HL-60 (cell line): ENCODE measurements around the gene TK2.

Experiments used
- DNase-seq, 2 experiments: peaks; one replicate each; pipeline ENCODE4 v3.0.0-alpha.2; 2010 to 2020; ENCODE audit warnings: low read depth in 1 of 2, low spot score in 1 of 2
- H3K27ac ChIP-seq: fragments of 250-450 bp; sonication (Bioruptor Pico); replicated peaks from 2 replicates; pipeline ENCODE4 v1.5.1; 2020; ENCODE audit warnings: mild to moderate bottlenecking, moderate library complexity
- H3K27me3 ChIP-seq: fragments of 250-450 bp; sonication (Bioruptor Pico); 2 replicates; pipeline ENCODE4 v1.5.1; 2021; ENCODE audit warnings: mild to moderate bottlenecking, moderate library complexity; ENCODE audit not compliant: insufficient read depth, poor library complexity, severe bottlenecking
- H3K4me3 ChIP-seq: replicated peaks from 2 replicates; pipeline ENCODE4 v1.5.1; 2011; ENCODE audit warnings: mild to moderate bottlenecking, control low read depth, low read length; ENCODE audit not compliant: insufficient read depth
- CTCF ChIP-seq: IDR thresholded peaks from one replicate; pipeline ENCODE4 v1.5.1; 2011; ENCODE audit warnings: low read length, control low read depth, inconsistent platforms; ENCODE audit not compliant: insufficient read depth
- GABPA ChIP-seq: IDR thresholded peaks from 2 replicates; pipeline ENCODE4 v1.6.1; 2012; ENCODE audit warnings: low read depth
- POLR2AphosphoS5 ChIP-seq: IDR thresholded peaks from 2 replicates; pipeline ENCODE4 v1.6.1; 2012; ENCODE audit warnings: low read depth
- SPI1 ChIP-seq: IDR thresholded peaks from 2 replicates; pipeline ENCODE4 v1.6.1; 2012; ENCODE audit warnings: low read depth, mild to moderate bottlenecking, borderline replicate concordance
- TF ChIP-seq, protein P1 (sequence below): IDR thresholded peaks from 2 replicates; pipeline ENCODE4 v1.6.1; 2012; ENCODE audit warnings: low read depth; ENCODE audit not compliant: insufficient replicate concordance

The TK2 gene

GRCh38 chr16:66460703-66461102 is 89.2 kb downstream of the TK2 start:
- no peak for DNase-seq
- TF ChIP-seq CTCF, result no peak
- no peak overlapping the region for H3K4me3 ChIP-seq
- no peak overlapping the region for H3K27ac ChIP-seq
- H3K27me3 ChIP-seq, result peaks cover 5% of the 10 kb centered on the region

GRCh38 chr16:66459878-66460277 is 90.0 kb downstream of the TK2 start:
- Histone ChIP-seq H3K27ac (no peak overlapping the region), H3K4me3 (no peak overlapping the region), H3K27me3 (peaks cover 5% of the 10 kb centered on the region)
- TF ChIP-seq POLR2AphosphoS5 (no peak), CTCF (no peak)
- no peak for DNase-seq

GRCh38 chr16:66458853-66459252 is 91.1 kb downstream of the TK2 start:
- TF ChIP-seq, protein P1, sequence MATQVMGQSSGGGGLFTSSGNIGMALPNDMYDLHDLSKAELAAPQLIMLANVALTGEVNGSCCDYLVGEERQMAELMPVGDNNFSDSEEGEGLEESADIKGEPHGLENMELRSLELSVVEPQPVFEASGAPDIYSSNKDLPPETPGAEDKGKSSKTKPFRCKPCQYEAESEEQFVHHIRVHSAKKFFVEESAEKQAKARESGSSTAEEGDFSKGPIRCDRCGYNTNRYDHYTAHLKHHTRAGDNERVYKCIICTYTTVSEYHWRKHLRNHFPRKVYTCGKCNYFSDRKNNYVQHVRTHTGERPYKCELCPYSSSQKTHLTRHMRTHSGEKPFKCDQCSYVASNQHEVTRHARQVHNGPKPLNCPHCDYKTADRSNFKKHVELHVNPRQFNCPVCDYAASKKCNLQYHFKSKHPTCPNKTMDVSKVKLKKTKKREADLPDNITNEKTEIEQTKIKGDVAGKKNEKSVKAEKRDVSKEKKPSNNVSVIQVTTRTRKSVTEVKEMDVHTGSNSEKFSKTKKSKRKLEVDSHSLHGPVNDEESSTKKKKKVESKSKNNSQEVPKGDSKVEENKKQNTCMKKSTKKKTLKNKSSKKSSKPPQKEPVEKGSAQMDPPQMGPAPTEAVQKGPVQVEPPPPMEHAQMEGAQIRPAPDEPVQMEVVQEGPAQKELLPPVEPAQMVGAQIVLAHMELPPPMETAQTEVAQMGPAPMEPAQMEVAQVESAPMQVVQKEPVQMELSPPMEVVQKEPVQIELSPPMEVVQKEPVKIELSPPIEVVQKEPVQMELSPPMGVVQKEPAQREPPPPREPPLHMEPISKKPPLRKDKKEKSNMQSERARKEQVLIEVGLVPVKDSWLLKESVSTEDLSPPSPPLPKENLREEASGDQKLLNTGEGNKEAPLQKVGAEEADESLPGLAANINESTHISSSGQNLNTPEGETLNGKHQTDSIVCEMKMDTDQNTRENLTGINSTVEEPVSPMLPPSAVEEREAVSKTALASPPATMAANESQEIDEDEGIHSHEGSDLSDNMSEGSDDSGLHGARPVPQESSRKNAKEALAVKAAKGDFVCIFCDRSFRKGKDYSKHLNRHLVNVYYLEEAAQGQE, result no peak
- TF ChIP-seq GABPA (no peak), CTCF (no peak), POLR2AphosphoS5 (no peak), SPI1 (no peak)
- Histone ChIP-seq H3K27ac (no peak overlapping the region), H3K27me3 (peaks cover 5% of the 10 kb centered on the region), H3K4me3 (no peak overlapping the region)
- no peak for DNase-seq

GRCh38 chr16:66458292-66458691 is 91.6 kb downstream of the TK2 start:
- H3K27me3 ChIP-seq, result peaks cover 4% of the 10 kb centered on the region
- H3K27ac ChIP-seq, result no peak overlapping the region
- H3K4me3 ChIP-seq, result no peak overlapping the region
- DNase-seq, result no peak
- TF ChIP-seq, protein P1, result no peak
- no peak for TF ChIP-seq POLR2AphosphoS5
- no peak for TF ChIP-seq CTCF
- TF ChIP-seq SPI1, result no peak
- TF ChIP-seq GABPA, result no peak
